HCT116 (cell line): ENCODE results near the gene ELL2. TPM values are rescaled to one million over a fixed set of nuclear protein-coding genes. Genes with fewer than 3 reads are reported as not detected.

ENCODE experiments used
- ATAC-seq: fragments of 200-7000 bp; cut with Tn5 transposase; 2 replicates; pipeline ENCODE4 v1.9.1; 2020; ENCODE audit warnings: mild to moderate bottlenecking, moderate library complexity
- BruUV-seq: library from RNA; stranded (reverse); fragments of 400-500 nt; replicated peaks from 2 replicates; lab custom pipeline; 2021; lab: Mats Ljungman, UMichigan
- CTCF ChIA-PET: fragments of 300-600 bp; sonication (Branson Sonifier 250); formaldehyde crosslinking; loops from one replicate; lab custom pipeline; 2021; ENCODE audit warnings: antibody characterized with exemption; lab: Charles Lee
- POLR2A ChIA-PET: fragments of 300-600, 350-600 bp; sonication (Branson Sonifier 250); formaldehyde crosslinking; loops from one replicate; lab custom pipeline; 2021; ENCODE audit warnings: antibody characterized with exemption; lab: Charles Lee
- RAD21 ChIA-PET, 2 experiments: fragments of 300-600 bp; sonication (Branson Sonifier 250); formaldehyde crosslinking; loops; one replicate each; lab custom pipeline; 2023; ENCODE audit warnings: low total read pairs in 2 of 2; ENCODE audit not compliant: uncharacterized antibody in 2 of 2, unreplicated experiment in 2 of 2, low non-redundant PET in 1 of 2; lab: Charles Lee
- DNase-seq: peaks from one replicate; pipeline ENCODE4 v3.0.0-alpha.2; 2010; ENCODE audit warnings: low read depth, low spot score
- H2AFZ ChIP-seq: fragments of 200-600 bp; shearing (Covaris generic), sonication (generic); 2 replicates; pipeline ENCODE4 v1.6.1; 2017; ENCODE audit warnings: low read depth, mixed run types, mixed read lengths, antibody characterized with exemption, low read length; ENCODE audit not compliant: poor library complexity, severe bottlenecking
- H3K27ac ChIP-seq: 2 replicates; pipeline ENCODE4 v1.5.1; 2012; ENCODE audit warnings: low read depth, low read length
- H3K27me3 ChIP-seq: fragments of 200-600 bp; sonication (generic); 2 replicates; pipeline ENCODE4 v1.6.1; 2016; ENCODE audit warnings: mixed run types, low read length, mixed read lengths; ENCODE audit not compliant: insufficient read depth
- H3K36me3 ChIP-seq, 2 experiments: fragments of 200-500 bp in 1 of 2; fragments of 200-600 bp in 1 of 2; sonication (Bioruptor generic) in 1 of 2; sonication (generic) in 1 of 2; 2 replicates each; pipeline versions ENCODE4 v1.5.1 to v1.6.1; 2014 to 2016; ENCODE audit warnings: low read length in 2 of 2, inconsistent platforms in 1 of 2, mixed read lengths in 1 of 2, mixed run types in 1 of 2; ENCODE audit not compliant: insufficient read depth in 2 of 2, control insufficient read depth in 1 of 2
- H3K4me1 ChIP-seq, 2 experiments: fragments of 200-600 bp in 1 of 2; sonication (generic) in 1 of 2; 2 replicates each; pipeline versions ENCODE4 v1.5.1 to v1.6.1; 2012 to 2017; ENCODE audit warnings: low read length in 2 of 2, inconsistent platforms in 1 of 2, mild to moderate bottlenecking in 1 of 2, mixed read lengths in 1 of 2, mixed run types in 1 of 2, moderate library complexity in 1 of 2; ENCODE audit not compliant: insufficient read depth in 2 of 2, control insufficient read depth in 1 of 2
- H3K4me2 ChIP-seq: fragments of 200-600 bp; sonication (generic); 2 replicates; pipeline ENCODE4 v1.6.1; 2017; ENCODE audit warnings: mixed run types, low read length, mixed read lengths
- H3K4me3 ChIP-seq, 2 experiments: fragments of 200-600 bp in 1 of 2; sonication (generic) in 1 of 2; replicated peaks in 1 of 2; 2 replicates each; pipeline ENCODE4 v1.5.1; 2011 to 2016; ENCODE audit warnings: low read length in 2 of 2, control low read depth in 1 of 2, low read depth in 1 of 2, mild to moderate bottlenecking in 1 of 2, mixed read lengths in 1 of 2, mixed run types in 1 of 2
- H3K79me2 ChIP-seq: fragments of 200-600 bp; sonication (generic); 2 replicates; pipeline ENCODE4 v1.6.1; 2017; ENCODE audit warnings: mild to moderate bottlenecking, mixed run types, low read length, moderate library complexity, mixed read lengths; ENCODE audit not compliant: insufficient read depth
- H3K9ac ChIP-seq: fragments of 200-600 bp; sonication (generic); 2 replicates; pipeline ENCODE4 v1.6.1; 2016; ENCODE audit warnings: low read length, mixed read lengths
- H3K9me2 ChIP-seq: fragments of 200-600 bp; sonication (generic), shearing (Covaris generic); 2 replicates; pipeline ENCODE4 v1.6.1; 2017; ENCODE audit warnings: mixed run types, mild to moderate bottlenecking, moderate library complexity; ENCODE audit not compliant: insufficient read depth
- H3K9me3 ChIP-seq, 2 experiments: fragments of 200-500 bp in 1 of 2; fragments of 200-600 bp in 1 of 2; sonication (Bioruptor generic) in 1 of 2; sonication (generic) in 1 of 2; 2 replicates each; pipeline ENCODE4 v1.6.1; 2014 to 2017; ENCODE audit warnings: low read length in 2 of 2, mixed read lengths in 2 of 2, inconsistent platforms in 1 of 2, low read depth in 1 of 2, mild to moderate bottlenecking in 1 of 2, mixed run types in 1 of 2, moderate library complexity in 1 of 2; ENCODE audit not compliant: control insufficient read depth in 1 of 2, insufficient read depth in 1 of 2
- H4K20me1 ChIP-seq: fragments of 200-600 bp; sonication (generic), shearing (Covaris generic); 2 replicates; pipeline ENCODE4 v1.6.1; 2017; ENCODE audit warnings: mixed run types, mild to moderate bottlenecking, moderate library complexity; ENCODE audit not compliant: insufficient read depth
- ATF3 ChIP-seq: IDR thresholded peaks from 2 replicates; pipeline ENCODE4 v1.6.1; 2012
- CBX3 ChIP-seq: IDR thresholded peaks from 2 replicates; pipeline ENCODE4 v1.6.1; 2012; ENCODE audit warnings: low read depth
- CEBPB ChIP-seq: IDR thresholded peaks from 2 replicates; pipeline ENCODE4 v1.6.1; 2012; ENCODE audit warnings: low read depth
- ELF1 ChIP-seq: IDR thresholded peaks from 2 replicates; pipeline ENCODE4 v1.6.1; 2012; ENCODE audit warnings: low read depth, borderline replicate concordance
- EZH2 ChIP-seq: fragments of 200-600 bp; sonication (generic); IDR thresholded peaks from 2 replicates; pipeline ENCODE4 v1.6.1; 2017; ENCODE audit warnings: antibody characterized with exemption, mixed run types
- EZH2phosphoT487 ChIP-seq: fragments of 200-600 bp; IDR thresholded peaks from 2 replicates; pipeline ENCODE4 v1.6.1; 2018; ENCODE audit warnings: antibody characterized with exemption, borderline replicate concordance
- FOSL1 ChIP-seq: IDR thresholded peaks from 2 replicates; pipeline ENCODE4 v1.6.1; 2012; ENCODE audit warnings: low read depth
- POLR2A ChIP-seq: IDR thresholded peaks from 2 replicates; pipeline ENCODE4 v1.7.0; 2011; ENCODE audit warnings: borderline replicate concordance; ENCODE audit not compliant: insufficient read depth, insufficient read length; ENCODE audit errors: extremely low read depth
- POLR2AphosphoS5 ChIP-seq: IDR thresholded peaks from 2 replicates; pipeline ENCODE4 v1.6.1; 2011; ENCODE audit warnings: mild to moderate bottlenecking, low read depth, low read length, moderate library complexity
- RAD21 ChIP-seq: IDR thresholded peaks from 2 replicates; pipeline ENCODE4 v1.6.1; 2012; ENCODE audit warnings: low read depth, mild to moderate bottlenecking
- REST ChIP-seq: IDR thresholded peaks from 2 replicates; pipeline ENCODE4 v1.6.1; 2012; ENCODE audit warnings: low read depth
- SIN3A ChIP-seq: IDR thresholded peaks from 2 replicates; pipeline ENCODE4 v1.6.1; 2012; ENCODE audit warnings: low read depth
- SP1 ChIP-seq: IDR thresholded peaks from 2 replicates; pipeline ENCODE4 v1.6.1; 2012; ENCODE audit warnings: low read depth
- SRF ChIP-seq: IDR thresholded peaks from 2 replicates; pipeline ENCODE4 v1.6.1; 2012; ENCODE audit warnings: low read depth
- YY1 ChIP-seq: IDR thresholded peaks from 2 replicates; pipeline ENCODE4 v1.6.1; 2011; ENCODE audit warnings: low read length, low read depth, moderate library complexity, mild to moderate bottlenecking; ENCODE audit not compliant: insufficient replicate concordance; ENCODE audit errors: extremely low read depth
- ZNF274 ChIP-seq: fragments of 200-500 bp; sonication (Bioruptor generic); IDR thresholded peaks from 2 replicates; pipeline ENCODE4 v1.6.1; 2014; ENCODE audit warnings: mild to moderate bottlenecking, low read depth, low read length, inconsistent platforms
- intact Hi-C: fragments of 100-400 bp; cut with micrococcal nuclease; formaldehyde crosslinking; loops from 2 replicates; pipeline ENCODE4 v1.10.0; 2022
- total RNA-seq: library from RNA; stranded (reverse); gene quantifications from one replicate; pipeline ENCODE4 v1.2.1, GENCODE V29; 2021; ENCODE audit not compliant: unreplicated experiment

Gene ELL2
- total RNA-seq, 1 experiment from 2014 or later, result 29.8 TPM

GRCh38 chr5:95848701-95849100 lies 113.0 kb downstream of the ELL2 start:
- no peaks in the 10 kb centered on the region for H3K4me1 ChIP-seq
- no peak overlapping the region for H2AFZ ChIP-seq
- no TSS peak for BruUV-seq
- no peaks in the 10 kb centered on the region for H3K9me3 ChIP-seq
- H3K79me2 ChIP-seq, result no peaks in the 10 kb centered on the region
- H3K4me2 ChIP-seq, result no peak overlapping the region
- H3K27ac ChIP-seq, result no peak overlapping the region
- no peak overlapping the region for H3K4me3 ChIP-seq
- ChIA-PET CTCF (interaction anchor here (0.9 to 3.4 kb wide), 5 partner anchors 26 to 203 kb away, joined by 3 to 30 read pairs (median 3); partner anchors contain the start of genes GLRX and RFESD), POLR2A (no interaction called here), RAD21 (no interaction called here)
- no peaks in the 10 kb centered on the region for H3K9me2 ChIP-seq
- no peaks in the 10 kb centered on the region for H3K27me3 ChIP-seq
- no peak overlapping the region for H3K9ac ChIP-seq
- H4K20me1 ChIP-seq, result no peaks in the 10 kb centered on the region
- H3K36me3 ChIP-seq, result no peaks in the 10 kb centered on the region
- no peak for TF ChIP-seq CBX3
- TF ChIP-seq POLR2AphosphoS5, result no peak
- TF ChIP-seq SP1, result no peak
- no peak for TF ChIP-seq FOSL1
- no peak for TF ChIP-seq RAD21
- no peak for TF ChIP-seq EZH2phosphoT487
- TF ChIP-seq POLR2A, result no peak
- no peak for TF ChIP-seq ELF1
- no peak for TF ChIP-seq YY1
- TF ChIP-seq ZNF274, result no peak
- no peak for TF ChIP-seq ATF3
- TF ChIP-seq SIN3A, result no peak
- no peak for TF ChIP-seq REST
- TF ChIP-seq EZH2, result no peak
- TF ChIP-seq SRF, result no peak
- no peak for TF ChIP-seq CEBPB
- no peak for DNase-seq
- intact Hi-C loops, result loop anchor here (5.0 to 10.0 kb wide), 3 partner anchors 186 to 564 kb away; partner anchors contain the start of genes ARSK and MCTP1
- no peak for ATAC-seq
